ENCODE data around the gene C11orf21. TPM values are rescaled to one million over a fixed set of nuclear protein-coding genes. Genes with fewer than 3 reads are reported as not detected.

Gene C11orf21
- total RNA-seq, 1 experiment from 2014 or later: not detected

GRCh38 chr11:2251138-2251537 is 50.6 kb downstream of the C11orf21 start:
- Histone ChIP-seq H3K4me2 (ENCODE audit: low read depth, low read length, poor library complexity, severe bottlenecking) (no peak overlapping the region), H3K9me2 (replicated peaks; ENCODE audit: insufficient read depth, low read length) (no peaks in the 10 kb centered on the region), H3K79me2 (ENCODE audit: low read length) (no peaks in the 10 kb centered on the region), H4K20me1 (ENCODE audit: insufficient read depth, low read depth, low read length) (no peaks in the 10 kb centered on the region), H3K4me1 (ENCODE audit: low read length) (no peaks in the 10 kb centered on the region), H3K9ac (ENCODE audit: low read length) (no peak overlapping the region), H3K9me3 (ENCODE audit: low read length) (no peaks in the 10 kb centered on the region), H3K27ac (ENCODE audit: low read length) (no peak overlapping the region), H3K4me3 (ENCODE audit: low read length) (no peak overlapping the region), H3K27me3 (ENCODE audit: low read length) (no peaks in the 10 kb centered on the region), H2AFZ (ENCODE audit: low read length) (no peak overlapping the region), H3K36me3 (ENCODE audit: insufficient read depth, low read length) (no peaks in the 10 kb centered on the region)
- DNase-seq: no peak

- no peak overlapping the region for H2AFZ ChIP-seq (ENCODE audit: low read length)
- H3K4me1 ChIP-seq (ENCODE audit: low read length): no peaks in the 10 kb centered on the region
- no peak overlapping the region for H3K9ac ChIP-seq (ENCODE audit: low read length)
- H4K20me1 ChIP-seq (ENCODE audit: insufficient read depth, low read depth, low read length): no peaks in the 10 kb centered on the region
- no peak overlapping the region for H3K4me2 ChIP-seq (ENCODE audit: low read depth, low read length, poor library complexity, severe bottlenecking)
- H3K9me2 ChIP-seq (replicated peaks; ENCODE audit: insufficient read depth, low read length): no peaks in the 10 kb centered on the region
- H3K79me2 ChIP-seq (ENCODE audit: low read length): no peaks in the 10 kb centered on the region
- H3K4me3 ChIP-seq (ENCODE audit: low read length): no peak overlapping the region
- no peaks in the 10 kb centered on the region for H3K27me3 ChIP-seq (ENCODE audit: low read length)
- H3K9me3 ChIP-seq (ENCODE audit: low read length): no peaks in the 10 kb centered on the region
- no peak for DNase-seq
- H3K36me3 ChIP-seq (ENCODE audit: insufficient read depth, low read length): no peaks in the 10 kb centered on the region
- H3K27ac ChIP-seq (ENCODE audit: low read length): no peak overlapping the region
Measured at GRCh38 chr11:2250485-2250884, 51.2 kb downstream of the C11orf21 start.

- H3K9ac ChIP-seq (ENCODE audit: low read length): no peak overlapping the region
Measured at GRCh38 chr11:2250041-2250440, 51.7 kb downstream of the C11orf21 start.

GRCh38 chr11:2249189-2249916 is 52.4 kb downstream of the C11orf21 start:
- Histone ChIP-seq H3K79me2 (ENCODE audit: low read length) (no peaks in the 10 kb centered on the region), H3K4me1 (ENCODE audit: low read length) (no peaks in the 10 kb centered on the region), H3K4me3 (ENCODE audit: low read length) (no peak overlapping the region), H3K9me2 (replicated peaks; ENCODE audit: insufficient read depth, low read length) (no peaks in the 10 kb centered on the region), H4K20me1 (ENCODE audit: insufficient read depth, low read depth, low read length) (no peaks in the 10 kb centered on the region), H3K4me2 (ENCODE audit: low read depth, low read length, poor library complexity, severe bottlenecking) (no peak overlapping the region), H3K27ac (ENCODE audit: low read length) (no peak overlapping the region), H3K36me3 (ENCODE audit: insufficient read depth, low read length) (no peaks in the 10 kb centered on the region), H2AFZ (ENCODE audit: low read length) (no peak overlapping the region), H3K9ac (ENCODE audit: low read length) (no peak overlapping the region), H3K27me3 (ENCODE audit: low read length) (no peaks in the 10 kb centered on the region), H3K9me3 (ENCODE audit: low read length) (no peaks in the 10 kb centered on the region)
- DNase-seq: no peak

More at GRCh38 chr11:2250041-2250440, 51.7 kb downstream of the C11orf21 start:
- Histone ChIP-seq H3K27me3 (ENCODE audit: low read length) (no peaks in the 10 kb centered on the region), H3K9me2 (replicated peaks; ENCODE audit: insufficient read depth, low read length) (no peaks in the 10 kb centered on the region), H3K27ac (ENCODE audit: low read length) (no peak overlapping the region), H4K20me1 (ENCODE audit: insufficient read depth, low read depth, low read length) (no peaks in the 10 kb centered on the region), H3K36me3 (ENCODE audit: insufficient read depth, low read length) (no peaks in the 10 kb centered on the region), H2AFZ (ENCODE audit: low read length) (no peak overlapping the region), H3K4me3 (ENCODE audit: low read length) (no peak overlapping the region), H3K4me2 (ENCODE audit: low read depth, low read length, poor library complexity, severe bottlenecking) (no peak overlapping the region), H3K79me2 (ENCODE audit: low read length) (no peaks in the 10 kb centered on the region), H3K9me3 (ENCODE audit: low read length) (no peaks in the 10 kb centered on the region), H3K4me1 (ENCODE audit: low read length) (no peaks in the 10 kb centered on the region)
- DNase-seq: no peak

GRCh38 chr11:2248762-2249161 is 53.0 kb downstream of the C11orf21 start:
- no peak overlapping the region for H3K4me2 ChIP-seq (ENCODE audit: low read depth, low read length, poor library complexity, severe bottlenecking)
- no peaks in the 10 kb centered on the region for H4K20me1 ChIP-seq (ENCODE audit: insufficient read depth, low read depth, low read length)
- H3K4me3 ChIP-seq (ENCODE audit: low read length): no peak overlapping the region
- H3K9ac ChIP-seq (ENCODE audit: low read length): no peak overlapping the region
- H3K36me3 ChIP-seq (ENCODE audit: insufficient read depth, low read length): no peaks in the 10 kb centered on the region
- H3K4me1 ChIP-seq (ENCODE audit: low read length): no peaks in the 10 kb centered on the region
- no peaks in the 10 kb centered on the region for H3K79me2 ChIP-seq (ENCODE audit: low read length)
- H2AFZ ChIP-seq (ENCODE audit: low read length): no peak overlapping the region
- no peaks in the 10 kb centered on the region for H3K9me3 ChIP-seq (ENCODE audit: low read length)
- H3K27me3 ChIP-seq (ENCODE audit: low read length): no peaks in the 10 kb centered on the region
- no peak overlapping the region for H3K27ac ChIP-seq (ENCODE audit: low read length)
- H3K9me2 ChIP-seq (replicated peaks; ENCODE audit: insufficient read depth, low read length): no peaks in the 10 kb centered on the region
- no peak for DNase-seq

- no peaks in the 10 kb centered on the region for H3K27me3 ChIP-seq (ENCODE audit: low read length)
- H3K9ac ChIP-seq (ENCODE audit: low read length): no peak overlapping the region
- no peak overlapping the region for H2AFZ ChIP-seq (ENCODE audit: low read length)
- H3K4me3 ChIP-seq (ENCODE audit: low read length): no peak overlapping the region
- H3K4me1 ChIP-seq (ENCODE audit: low read length): no peaks in the 10 kb centered on the region
- H3K9me3 ChIP-seq (ENCODE audit: low read length): no peaks in the 10 kb centered on the region
- no peak for DNase-seq
- no peaks in the 10 kb centered on the region for H3K36me3 ChIP-seq (ENCODE audit: insufficient read depth, low read length)
- no peaks in the 10 kb centered on the region for H3K9me2 ChIP-seq (replicated peaks; ENCODE audit: insufficient read depth, low read length)
- H4K20me1 ChIP-seq (ENCODE audit: insufficient read depth, low read depth, low read length): no peaks in the 10 kb centered on the region
- H3K4me2 ChIP-seq (ENCODE audit: low read depth, low read length, poor library complexity, severe bottlenecking): no peak overlapping the region
- H3K27ac ChIP-seq (ENCODE audit: low read length): no peak overlapping the region
- H3K79me2 ChIP-seq (ENCODE audit: low read length): no peaks in the 10 kb centered on the region
Measured at GRCh38 chr11:2248242-2248641, 53.5 kb downstream of the C11orf21 start.

- H3K27ac ChIP-seq (ENCODE audit: low read length): no peak overlapping the region
- no peak for DNase-seq
- no peak overlapping the region for H2AFZ ChIP-seq (ENCODE audit: low read length)
- no peak overlapping the region for H3K4me2 ChIP-seq (ENCODE audit: low read depth, low read length, poor library complexity, severe bottlenecking)
- no peaks in the 10 kb centered on the region for H3K36me3 ChIP-seq (ENCODE audit: insufficient read depth, low read length)
- no peaks in the 10 kb centered on the region for H3K79me2 ChIP-seq (ENCODE audit: low read length)
- no peak overlapping the region for H3K9ac ChIP-seq (ENCODE audit: low read length)
- no peaks in the 10 kb centered on the region for H3K27me3 ChIP-seq (ENCODE audit: low read length)
- no peak overlapping the region for H3K4me3 ChIP-seq (ENCODE audit: low read length)
- no peaks in the 10 kb centered on the region for H4K20me1 ChIP-seq (ENCODE audit: insufficient read depth, low read depth, low read length)
- H3K4me1 ChIP-seq (ENCODE audit: low read length): no peaks in the 10 kb centered on the region
- no peaks in the 10 kb centered on the region for H3K9me2 ChIP-seq (replicated peaks; ENCODE audit: insufficient read depth, low read length)
- no peaks in the 10 kb centered on the region for H3K9me3 ChIP-seq (ENCODE audit: low read length)
Measured at GRCh38 chr11:2247496-2247895, 54.2 kb downstream of the C11orf21 start.
